Parathyroid adenoma (tissue), 2 donors: ENCODE measurements around the gene JMJD7.

ENCODE experiments used
- H2AFZ ChIP-seq: fragments of 300-600 bp; sonication (generic); one replicate; pipeline ENCODE4 v1.7.0; 2017; ENCODE audit warnings: antibody characterized with exemption, mild to moderate bottlenecking
- H3K27ac ChIP-seq: fragments of 300-600 bp; sonication (generic); one replicate; pipeline ENCODE4 v1.7.0; 2017
- H3K27me3 ChIP-seq: fragments of 300-600 bp; sonication (generic); one replicate; pipeline ENCODE4 v1.7.0; 2017; ENCODE audit warnings: low read length; ENCODE audit not compliant: control insufficient read depth, insufficient read depth
- H3K36me3 ChIP-seq: fragments of 300-600 bp; sonication (generic); one replicate; pipeline ENCODE4 v1.7.0; 2017; ENCODE audit warnings: low read length; ENCODE audit not compliant: control insufficient read depth, insufficient read depth
- H3K4me1 ChIP-seq: fragments of 300-600 bp; sonication (generic); one replicate; pipeline ENCODE4 v1.7.0; 2017; ENCODE audit warnings: control low read depth
- H3K4me2 ChIP-seq: fragments of 300-600 bp; sonication (generic); one replicate; pipeline ENCODE4 v1.7.0; 2017; ENCODE audit warnings: low read length
- H3K4me3 ChIP-seq: fragments of 300-600 bp; sonication (generic); one replicate; pipeline ENCODE4 v1.7.0; 2017; ENCODE audit warnings: low read depth, low read length
- H3K79me2 ChIP-seq: fragments of 300-600 bp; sonication (generic); one replicate; pipeline ENCODE4 v1.7.0; 2017; ENCODE audit warnings: control low read depth
- H3K9ac ChIP-seq: fragments of 300-600 bp; sonication (generic); one replicate; pipeline ENCODE4 v1.7.0; 2017; ENCODE audit warnings: mild to moderate bottlenecking
- H3K9me3 ChIP-seq: fragments of 300-600 bp; sonication (generic); one replicate; pipeline ENCODE4 v1.7.0; 2017; ENCODE audit warnings: low read length; ENCODE audit not compliant: control insufficient read depth
- TF ChIP-seq, protein P1 (sequence below): fragments of 300-600 bp; sonication (generic); IDR thresholded peaks from one replicate; pipeline ENCODE4 v1.7.0; 2017; ENCODE audit warnings: antibody characterized with exemption, mild to moderate bottlenecking
- donor health status: primary hyperparathyroidism.

The JMJD7 gene

DNA sequence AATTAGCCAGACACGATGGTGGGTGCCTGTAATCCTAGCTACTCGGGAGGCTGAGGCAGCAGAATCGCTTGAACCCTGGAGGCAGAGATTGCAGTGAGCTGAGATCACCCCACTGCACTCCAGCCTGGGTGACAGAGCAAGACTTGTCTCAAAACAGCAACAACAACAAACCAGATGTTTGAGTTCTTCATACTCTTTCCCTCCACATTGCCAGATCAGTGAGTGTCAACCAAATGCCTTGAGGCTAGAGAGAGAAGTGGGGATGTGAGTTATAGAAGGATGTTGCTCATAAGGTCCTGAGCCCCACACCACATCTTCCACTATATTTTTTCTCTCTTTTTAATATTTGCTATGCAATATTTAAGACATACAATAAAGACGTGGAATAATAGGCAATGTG lies 33.8 kb upstream of the JMJD7 start:
- H3K4me1 ChIP-seq: peaks cover 3% of the 10 kb centered on the region
- no peak overlapping the region for H3K4me2 ChIP-seq
- H3K9me3 ChIP-seq: no peaks in the 10 kb centered on the region
- no peak overlapping the region for H2AFZ ChIP-seq
- no peak overlapping the region for H3K27ac ChIP-seq
- no peak overlapping the region for H3K9ac ChIP-seq
- no peaks in the 10 kb centered on the region for H3K36me3 ChIP-seq
- no peak overlapping the region for H3K4me3 ChIP-seq
- H3K27me3 ChIP-seq: no peaks in the 10 kb centered on the region
- H3K79me2 ChIP-seq: no peaks in the 10 kb centered on the region
- TF ChIP-seq, protein P1, sequence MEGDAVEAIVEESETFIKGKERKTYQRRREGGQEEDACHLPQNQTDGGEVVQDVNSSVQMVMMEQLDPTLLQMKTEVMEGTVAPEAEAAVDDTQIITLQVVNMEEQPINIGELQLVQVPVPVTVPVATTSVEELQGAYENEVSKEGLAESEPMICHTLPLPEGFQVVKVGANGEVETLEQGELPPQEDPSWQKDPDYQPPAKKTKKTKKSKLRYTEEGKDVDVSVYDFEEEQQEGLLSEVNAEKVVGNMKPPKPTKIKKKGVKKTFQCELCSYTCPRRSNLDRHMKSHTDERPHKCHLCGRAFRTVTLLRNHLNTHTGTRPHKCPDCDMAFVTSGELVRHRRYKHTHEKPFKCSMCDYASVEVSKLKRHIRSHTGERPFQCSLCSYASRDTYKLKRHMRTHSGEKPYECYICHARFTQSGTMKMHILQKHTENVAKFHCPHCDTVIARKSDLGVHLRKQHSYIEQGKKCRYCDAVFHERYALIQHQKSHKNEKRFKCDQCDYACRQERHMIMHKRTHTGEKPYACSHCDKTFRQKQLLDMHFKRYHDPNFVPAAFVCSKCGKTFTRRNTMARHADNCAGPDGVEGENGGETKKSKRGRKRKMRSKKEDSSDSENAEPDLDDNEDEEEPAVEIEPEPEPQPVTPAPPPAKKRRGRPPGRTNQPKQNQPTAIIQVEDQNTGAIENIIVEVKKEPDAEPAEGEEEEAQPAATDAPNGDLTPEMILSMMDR: no peak

DNA sequence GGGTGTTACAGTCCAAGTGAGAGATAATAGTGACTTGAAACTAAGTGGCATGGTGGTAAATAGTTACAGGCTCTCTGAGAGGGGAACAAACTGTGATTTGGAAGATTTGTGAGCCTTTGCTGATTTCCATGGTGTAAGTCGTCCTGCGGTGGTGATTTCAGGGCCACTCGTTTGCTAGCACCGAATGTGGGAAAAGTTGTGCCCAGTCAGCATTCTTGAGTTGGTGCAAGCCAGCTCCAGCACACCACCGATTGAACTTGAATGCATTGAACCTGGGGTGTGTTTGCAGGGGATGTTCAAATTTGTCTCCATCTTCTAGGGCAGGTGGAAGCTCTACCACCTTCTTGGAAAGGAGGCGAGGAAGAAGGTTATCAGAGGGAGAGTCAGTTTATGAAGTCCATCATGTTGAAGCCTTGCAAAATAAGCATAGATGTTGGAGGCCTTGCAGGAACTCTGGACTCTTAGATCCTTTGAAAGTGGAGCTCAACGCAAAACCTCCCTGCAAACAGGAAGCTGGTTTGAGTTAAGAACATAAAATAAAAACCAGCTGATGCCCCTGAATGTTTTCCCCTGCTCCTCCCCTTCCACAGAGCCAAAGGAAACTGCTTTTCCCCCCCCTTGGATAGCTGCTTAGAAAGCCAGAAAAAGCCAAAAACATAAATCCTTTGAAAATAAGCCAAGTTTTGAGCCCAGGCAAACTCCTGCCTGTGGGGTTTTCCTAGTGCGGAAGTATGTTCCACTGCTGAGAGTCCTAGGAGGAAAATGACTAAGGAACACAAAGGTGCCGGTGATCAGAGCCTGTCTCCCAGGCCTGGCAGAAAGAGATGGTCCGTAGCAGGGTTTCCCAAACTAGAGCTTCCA lies 31.7 kb upstream of the JMJD7 start:
- TF ChIP-seq, protein P1: no peak

DNA sequence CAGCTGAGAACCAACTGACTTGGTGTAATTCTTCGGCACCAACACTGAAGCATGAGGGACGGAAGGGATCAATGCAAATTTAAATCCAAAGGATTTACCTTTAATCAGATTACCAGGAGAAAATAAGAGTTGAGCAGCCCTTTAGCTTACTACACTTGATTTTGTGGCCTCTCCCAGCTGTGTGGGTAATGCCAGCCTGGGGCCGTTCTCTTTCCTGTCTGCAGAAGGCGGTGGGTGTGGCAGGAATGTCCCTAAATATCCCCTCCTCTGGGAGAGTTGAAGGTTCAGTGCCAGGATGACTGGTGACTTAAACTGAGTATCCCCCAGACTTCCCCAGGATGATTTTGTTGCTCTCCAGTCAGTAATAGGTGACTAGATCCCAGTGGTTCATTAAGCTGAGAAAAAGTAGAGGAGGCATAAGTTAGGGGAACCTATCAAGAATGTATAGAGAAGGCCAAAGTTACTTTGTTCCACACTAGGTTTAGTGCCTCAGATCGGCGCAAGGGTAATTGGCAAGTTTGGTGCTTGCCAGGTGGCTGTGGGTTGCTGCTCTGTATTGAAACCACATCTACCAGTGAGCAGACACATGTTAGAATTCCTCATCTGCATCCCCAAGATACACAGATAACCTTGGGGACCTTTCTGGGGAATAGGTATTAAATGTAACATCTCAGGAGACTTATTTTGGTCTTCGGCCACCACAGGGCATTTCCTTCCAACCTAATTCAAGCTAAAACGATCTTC lies 30.5 kb upstream of the JMJD7 start:
- H2AFZ ChIP-seq: no peak overlapping the region
- no peak overlapping the region for H3K27ac ChIP-seq

More for the DNA sequence above, 31.7 kb upstream of the JMJD7 start:
- H3K79me2 ChIP-seq: no peaks in the 10 kb centered on the region
- no peak overlapping the region for H3K27ac ChIP-seq
- H3K4me1 ChIP-seq: no peaks in the 10 kb centered on the region
- no peak overlapping the region for H3K4me3 ChIP-seq
- H3K36me3 ChIP-seq: no peaks in the 10 kb centered on the region
- no peaks in the 10 kb centered on the region for H3K9me3 ChIP-seq
- H3K4me2 ChIP-seq: no peak overlapping the region
- no peak overlapping the region for H3K9ac ChIP-seq
- no peaks in the 10 kb centered on the region for H3K27me3 ChIP-seq
- H2AFZ ChIP-seq: no peak overlapping the region

DNA sequence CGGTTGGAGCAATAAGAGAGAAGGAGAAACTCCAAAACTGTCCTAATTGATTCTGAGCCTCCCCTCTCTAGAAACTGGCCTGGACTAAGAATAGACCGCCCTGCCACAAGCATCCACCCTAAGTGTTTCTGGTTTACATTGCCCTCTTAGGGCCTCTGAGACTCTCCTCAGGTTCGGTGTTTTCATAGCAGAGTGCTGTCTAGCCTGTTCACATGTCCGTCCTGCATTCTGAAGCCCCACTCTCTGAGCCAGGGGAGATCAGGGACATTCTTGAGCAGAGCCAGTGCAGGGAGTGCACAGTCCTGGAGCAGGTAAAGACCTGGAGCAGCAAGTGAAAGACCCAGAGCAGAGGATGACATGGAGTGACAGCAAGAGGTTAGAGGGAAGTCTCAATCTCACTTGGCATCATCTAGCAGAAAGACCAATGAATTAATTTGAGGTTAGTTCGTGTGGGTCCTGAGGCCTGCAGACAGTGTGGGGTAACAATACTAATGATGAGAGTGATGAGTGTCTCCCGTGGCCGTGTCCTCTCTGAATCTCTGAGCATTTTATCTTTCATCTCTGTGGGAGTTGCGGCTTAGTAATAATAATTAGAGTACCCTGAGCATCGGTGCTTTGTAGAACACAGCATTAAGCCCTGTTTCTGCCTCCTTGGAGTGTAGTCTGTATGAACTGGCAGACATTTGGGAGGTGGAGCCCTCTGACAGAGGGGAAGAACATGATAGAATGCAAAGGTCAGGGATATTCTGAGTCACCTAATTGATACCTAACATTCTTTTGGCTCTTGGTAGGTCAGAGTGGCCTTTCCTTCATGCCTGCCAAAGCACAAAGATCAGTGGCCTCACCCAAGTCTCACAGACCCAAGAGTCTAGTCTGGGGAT lies 29.0 kb upstream of the JMJD7 start:
- H3K9ac ChIP-seq: no peak overlapping the region
- H3K4me2 ChIP-seq: no peak overlapping the region
- H2AFZ ChIP-seq: no peak overlapping the region
- H3K27me3 ChIP-seq: no peaks in the 10 kb centered on the region
- H3K36me3 ChIP-seq: no peaks in the 10 kb centered on the region
- H3K9me3 ChIP-seq: no peaks in the 10 kb centered on the region
- no peak overlapping the region for H3K27ac ChIP-seq
- H3K4me1 ChIP-seq: no peaks in the 10 kb centered on the region
- H3K4me3 ChIP-seq: no peak overlapping the region
- no peaks in the 10 kb centered on the region for H3K79me2 ChIP-seq
- TF ChIP-seq, protein P1: no peak

More for the DNA sequence above, 30.5 kb upstream of the JMJD7 start:
- Histone ChIP-seq H3K4me1 (no peaks in the 10 kb centered on the region), H3K36me3 (no peaks in the 10 kb centered on the region), H3K9me3 (no peaks in the 10 kb centered on the region), H3K4me3 (no peak overlapping the region), H3K79me2 (no peaks in the 10 kb centered on the region), H3K27me3 (no peaks in the 10 kb centered on the region), H3K9ac (no peak overlapping the region), H3K4me2 (no peak overlapping the region)
- TF ChIP-seq, protein P1: no peak
